ENCODE results near the gene TMEM217.

Gene TMEM217

DNA sequence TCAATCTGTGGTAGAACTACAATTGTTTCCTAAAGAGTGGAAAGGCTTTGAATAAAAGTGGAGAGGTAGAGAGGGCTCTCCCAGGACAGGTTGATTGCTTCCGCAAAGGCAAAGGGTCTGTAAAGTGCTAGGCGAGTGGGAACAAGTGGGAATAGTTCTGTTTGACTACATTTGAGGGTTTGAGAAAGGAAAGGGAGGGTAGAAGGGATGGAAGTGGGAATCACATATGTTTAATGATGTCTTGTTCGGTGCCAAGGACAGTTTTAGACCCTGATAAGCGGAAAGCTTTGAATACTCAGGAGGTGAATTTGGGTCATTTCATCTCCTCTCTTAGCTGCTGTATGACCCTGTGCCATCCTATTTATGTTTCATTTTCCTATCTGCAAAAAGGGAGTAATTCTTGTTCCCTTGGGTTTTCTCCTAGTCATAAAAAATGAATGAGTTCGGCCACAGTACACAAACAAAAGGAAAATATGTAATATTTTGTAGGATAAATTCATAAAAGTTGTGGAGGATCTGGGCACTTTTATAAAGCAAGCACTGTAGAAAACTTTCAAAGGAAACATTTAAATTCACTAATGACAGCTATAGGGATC lies 89.7 kb downstream of the TMEM217 start:
- peak overlapping the region; percentile 58; the same call in 1 of the 2 replicates for H3K4me2 ChIP-seq (ENCODE audit: low read depth, low read length)
- H3K9ac ChIP-seq (ENCODE audit: low read length) = no peak overlapping the region
- H3K4me1 ChIP-seq (ENCODE audit: low read length) = peaks cover 18% of the 10 kb centered on the region
- H3K79me2 ChIP-seq (ENCODE audit: low read length) = peaks cover 32% of the 10 kb centered on the region
- no peak for TF ChIP-seq EZH2phosphoT487 (IDR thresholded peaks at IDR 0.05; ENCODE audit: low read length)
- TF ChIP-seq, protein P1, sequence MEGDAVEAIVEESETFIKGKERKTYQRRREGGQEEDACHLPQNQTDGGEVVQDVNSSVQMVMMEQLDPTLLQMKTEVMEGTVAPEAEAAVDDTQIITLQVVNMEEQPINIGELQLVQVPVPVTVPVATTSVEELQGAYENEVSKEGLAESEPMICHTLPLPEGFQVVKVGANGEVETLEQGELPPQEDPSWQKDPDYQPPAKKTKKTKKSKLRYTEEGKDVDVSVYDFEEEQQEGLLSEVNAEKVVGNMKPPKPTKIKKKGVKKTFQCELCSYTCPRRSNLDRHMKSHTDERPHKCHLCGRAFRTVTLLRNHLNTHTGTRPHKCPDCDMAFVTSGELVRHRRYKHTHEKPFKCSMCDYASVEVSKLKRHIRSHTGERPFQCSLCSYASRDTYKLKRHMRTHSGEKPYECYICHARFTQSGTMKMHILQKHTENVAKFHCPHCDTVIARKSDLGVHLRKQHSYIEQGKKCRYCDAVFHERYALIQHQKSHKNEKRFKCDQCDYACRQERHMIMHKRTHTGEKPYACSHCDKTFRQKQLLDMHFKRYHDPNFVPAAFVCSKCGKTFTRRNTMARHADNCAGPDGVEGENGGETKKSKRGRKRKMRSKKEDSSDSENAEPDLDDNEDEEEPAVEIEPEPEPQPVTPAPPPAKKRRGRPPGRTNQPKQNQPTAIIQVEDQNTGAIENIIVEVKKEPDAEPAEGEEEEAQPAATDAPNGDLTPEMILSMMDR (IDR thresholded peaks at IDR 0.05; ENCODE audit: low read length) = no peak
- no peak for TF ChIP-seq EZH2 (optimal IDR thresholded peaks at IDR 0.05; ENCODE audit: low read depth, low read length)
- H2AFZ ChIP-seq (ENCODE audit: low read length) = no peak overlapping the region
- H3K27me3 ChIP-seq (replicated peaks; ENCODE audit: insufficient read depth, low read length) = no peaks in the 10 kb centered on the region
- no peaks in the 10 kb centered on the region for H3K9me2 ChIP-seq (replicated peaks; ENCODE audit: insufficient read depth, low read length)
- no peak overlapping the region; the same call in 1 of the 2 replicates for H3K27ac ChIP-seq (ENCODE audit: low read length)
- peaks cover 23% of the 10 kb centered on the region for H3F3A ChIP-seq (ENCODE audit: insufficient read depth, low read length)
- H4K20me1 ChIP-seq (ENCODE audit: insufficient read depth, low read length) = peaks cover 10% of the 10 kb centered on the region
- peaks cover 8% of the 10 kb centered on the region for H3K36me3 ChIP-seq (replicated peaks; ENCODE audit: insufficient read depth, low read length)
- no peak for DNase-seq
- no peaks in the 10 kb centered on the region for H3K9me3 ChIP-seq (replicated peaks; ENCODE audit: insufficient read depth, low read length)
- no peak overlapping the region for H3K4me3 ChIP-seq (ENCODE audit: low read length)

DNA sequence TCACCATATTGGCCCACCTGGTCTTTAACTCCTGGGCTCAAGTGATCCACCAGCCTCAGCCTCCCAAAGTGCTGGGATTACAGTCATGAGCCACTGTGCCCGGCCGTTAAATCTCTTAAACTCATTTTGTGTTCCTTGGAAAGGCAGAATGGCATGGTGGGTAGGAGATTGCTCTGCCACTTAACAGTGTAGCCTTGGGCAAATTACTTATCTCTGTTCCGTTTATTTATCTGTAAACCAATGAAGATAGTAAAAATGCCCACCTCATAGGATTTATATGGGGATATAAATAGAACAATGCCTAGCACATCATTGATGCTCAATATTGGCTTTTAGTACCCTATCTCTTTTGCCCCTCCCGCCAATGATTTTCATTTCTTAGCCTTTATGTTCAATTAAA lies 95.2 kb downstream of the TMEM217 start:
- Histone ChIP-seq H3K9me2 (replicated peaks; ENCODE audit: insufficient read depth, low read length) (no peaks in the 10 kb centered on the region), H3K27ac (ENCODE audit: low read length) (no peak overlapping the region), H3K79me2 (ENCODE audit: low read length) (no peaks in the 10 kb centered on the region), H3K36me3 (replicated peaks; ENCODE audit: insufficient read depth, low read length) (no peaks in the 10 kb centered on the region), H2AFZ (ENCODE audit: low read length) (no peak overlapping the region), H3K4me2 (ENCODE audit: low read depth, low read length) (no peak overlapping the region), H4K20me1 (ENCODE audit: insufficient read depth, low read length) (no peaks in the 10 kb centered on the region), H3K9ac (ENCODE audit: low read length) (no peak overlapping the region), H3K4me1 (ENCODE audit: low read length) (peaks cover 11% of the 10 kb centered on the region), H3F3A (ENCODE audit: insufficient read depth, low read length) (peaks cover 4% of the 10 kb centered on the region; the same call in 1 of the 2 replicates), H3K4me3 (ENCODE audit: low read length) (no peak overlapping the region), H3K9me3 (replicated peaks; ENCODE audit: insufficient read depth, low read length) (no peaks in the 10 kb centered on the region), H3K27me3 (replicated peaks; ENCODE audit: insufficient read depth, low read length) (no peaks in the 10 kb centered on the region)
- no peak for DNase-seq
- no peak for TF ChIP-seq EZH2 (optimal IDR thresholded peaks at IDR 0.05; ENCODE audit: low read depth, low read length)
- no peak for TF ChIP-seq EZH2phosphoT487 (IDR thresholded peaks at IDR 0.05; ENCODE audit: low read length)
- TF ChIP-seq, protein P1 (IDR thresholded peaks at IDR 0.05; ENCODE audit: low read length) = no peak

All from MM.1S (cell line).